Measurements from ENCODE around the gene GRM1. TPM values are rescaled to one million over a fixed set of nuclear protein-coding genes. Genes with fewer than 3 reads are reported as not detected.

The GRM1 gene
- total RNA-seq, 2 experiments from 2014 or later = not detected

DNA sequence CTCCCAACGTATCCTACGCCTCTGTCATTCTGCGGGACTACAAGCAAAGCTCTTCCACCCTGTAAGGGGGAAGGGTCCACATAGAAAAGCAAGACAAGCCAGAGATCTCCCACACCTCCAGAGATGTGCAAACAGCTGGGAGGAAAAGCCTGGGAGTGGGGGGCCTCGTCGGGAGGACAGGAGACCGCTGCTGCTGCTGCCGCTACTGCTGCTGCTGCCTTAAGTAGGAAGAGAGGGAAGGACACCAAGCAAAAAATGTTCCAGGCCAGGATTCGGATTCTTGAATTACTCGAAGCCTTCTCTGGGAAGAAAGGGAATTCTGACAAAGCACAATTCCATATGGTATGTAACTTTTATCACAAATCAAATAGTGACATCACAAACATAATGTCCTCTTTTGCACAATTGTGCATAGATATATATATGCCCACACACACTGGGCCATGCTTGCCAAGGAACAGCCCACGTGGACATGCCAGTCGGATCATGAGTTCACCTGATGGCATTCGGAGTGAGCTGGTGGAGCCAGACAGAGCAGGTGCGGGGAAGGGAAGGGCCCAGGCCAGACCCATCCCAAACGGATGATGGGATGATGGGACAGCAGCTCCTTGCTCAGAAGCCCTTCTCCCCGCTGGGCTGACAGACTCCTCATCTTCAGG, 406.0 kb downstream of the GRM1 start:
- intact Hi-C loops (cut with DNase I, micrococcal nuclease) = no loop called here
- no peaks in the 10 kb centered on the region for H3K36me3 Mint-ChIP-seq (ENCODE audit: low read depth)

DNA sequence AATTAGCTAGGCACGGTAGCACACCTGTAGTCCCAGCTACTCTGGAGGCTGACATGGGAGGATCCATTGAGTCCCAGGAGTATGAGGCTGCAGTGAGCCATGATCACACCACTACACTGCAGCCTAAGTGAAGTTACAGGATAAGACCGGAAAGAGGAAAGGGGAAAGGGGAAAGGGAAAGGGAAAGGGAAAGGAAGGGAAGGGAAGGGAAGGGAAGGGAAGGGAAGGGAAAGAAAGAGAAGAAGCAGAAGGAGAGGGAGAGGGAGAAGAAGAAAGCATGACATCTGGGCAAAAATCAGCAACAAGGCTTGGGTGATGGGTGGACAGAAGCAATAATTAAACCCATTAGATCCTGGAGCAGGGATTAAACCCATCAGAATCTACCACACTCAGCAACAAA, 413.0 kb downstream of the GRM1 start:
- Histone ChIP-seq H3K27ac (ENCODE audit: low read depth in 1 of 2, low read length in 2 of 2) (no peak overlapping the region), H3K9me3 (ENCODE audit: control insufficient read depth in 1 of 2, insufficient read depth in 1 of 2, low read length in 2 of 2) (no peaks in the 10 kb centered on the region), H3K4me3 (ENCODE audit: low read length) (no peak overlapping the region), H3K4me1 (ENCODE audit: insufficient read depth, low read length) (no peaks in the 10 kb centered on the region), H3K36me3 (ENCODE audit: insufficient read depth, low read length) (no peaks in the 10 kb centered on the region), H3K27me3 (ENCODE audit: control insufficient read depth in 1 of 2, insufficient read depth in 2 of 2, low read length in 2 of 2) (no peaks in the 10 kb centered on the region)
- TF ChIP-seq, protein P1, sequence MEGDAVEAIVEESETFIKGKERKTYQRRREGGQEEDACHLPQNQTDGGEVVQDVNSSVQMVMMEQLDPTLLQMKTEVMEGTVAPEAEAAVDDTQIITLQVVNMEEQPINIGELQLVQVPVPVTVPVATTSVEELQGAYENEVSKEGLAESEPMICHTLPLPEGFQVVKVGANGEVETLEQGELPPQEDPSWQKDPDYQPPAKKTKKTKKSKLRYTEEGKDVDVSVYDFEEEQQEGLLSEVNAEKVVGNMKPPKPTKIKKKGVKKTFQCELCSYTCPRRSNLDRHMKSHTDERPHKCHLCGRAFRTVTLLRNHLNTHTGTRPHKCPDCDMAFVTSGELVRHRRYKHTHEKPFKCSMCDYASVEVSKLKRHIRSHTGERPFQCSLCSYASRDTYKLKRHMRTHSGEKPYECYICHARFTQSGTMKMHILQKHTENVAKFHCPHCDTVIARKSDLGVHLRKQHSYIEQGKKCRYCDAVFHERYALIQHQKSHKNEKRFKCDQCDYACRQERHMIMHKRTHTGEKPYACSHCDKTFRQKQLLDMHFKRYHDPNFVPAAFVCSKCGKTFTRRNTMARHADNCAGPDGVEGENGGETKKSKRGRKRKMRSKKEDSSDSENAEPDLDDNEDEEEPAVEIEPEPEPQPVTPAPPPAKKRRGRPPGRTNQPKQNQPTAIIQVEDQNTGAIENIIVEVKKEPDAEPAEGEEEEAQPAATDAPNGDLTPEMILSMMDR (IDR thresholded peaks at IDR 0.05) = no peak
- ATAC-seq (ENCODE audit: poor library complexity) (no peak), DNase-seq (no peak)
- no peak overlapping the region for H3K27ac Mint-ChIP-seq
- no peaks in the 10 kb centered on the region for H3K4me1 Mint-ChIP-seq (ENCODE audit: low read depth)
- ChIA-PET POLR2A (no interaction called here), CTCF (no interaction called here)
- H3K4me3 Mint-ChIP-seq = no peak overlapping the region
- H3K27me3 Mint-ChIP-seq = peaks cover 18% of the 10 kb centered on the region
- intact Hi-C loops (cut with DNase I, micrococcal nuclease) = no loop called here
- no peaks in the 10 kb centered on the region for H3K36me3 Mint-ChIP-seq (ENCODE audit: low read depth)
- H3K9me3 Mint-ChIP-seq = no peaks in the 10 kb centered on the region

More for the DNA sequence above, 406.0 kb downstream of the GRM1 start:
- H3K4me3 Mint-ChIP-seq = no peak overlapping the region
- Histone ChIP-seq H3K9me3 (ENCODE audit: control insufficient read depth in 1 of 2, insufficient read depth in 1 of 2, low read length in 2 of 2) (peaks cover 0 to 11% of the 10 kb centered on the region in 2 experiments), H3K27ac (ENCODE audit: low read depth in 1 of 2, low read length in 2 of 2) (no peak overlapping the region), H3K36me3 (ENCODE audit: insufficient read depth, low read length) (no peaks in the 10 kb centered on the region), H3K27me3 (ENCODE audit: control insufficient read depth in 1 of 2, insufficient read depth in 2 of 2, low read length in 2 of 2) (peaks cover 5 to 10% of the 10 kb centered on the region in 2 experiments), H3K4me1 (ENCODE audit: insufficient read depth, low read length) (no peaks in the 10 kb centered on the region), H3K4me3 (ENCODE audit: low read length) (no peak overlapping the region)
- POLR2A ChIA-PET = no interaction called here
- no peak for ATAC-seq (ENCODE audit: poor library complexity)
- CTCF ChIA-PET = no interaction called here
- no peak for DNase-seq
- no peaks in the 10 kb centered on the region for H3K9me3 Mint-ChIP-seq
- H3K4me1 Mint-ChIP-seq (ENCODE audit: low read depth) = no peaks in the 10 kb centered on the region
- TF ChIP-seq, protein P1 (IDR thresholded peaks at IDR 0.05) = no peak
- peaks cover 47% of the 10 kb centered on the region for H3K27me3 Mint-ChIP-seq
- H3K27ac Mint-ChIP-seq = no peak overlapping the region

DNA sequence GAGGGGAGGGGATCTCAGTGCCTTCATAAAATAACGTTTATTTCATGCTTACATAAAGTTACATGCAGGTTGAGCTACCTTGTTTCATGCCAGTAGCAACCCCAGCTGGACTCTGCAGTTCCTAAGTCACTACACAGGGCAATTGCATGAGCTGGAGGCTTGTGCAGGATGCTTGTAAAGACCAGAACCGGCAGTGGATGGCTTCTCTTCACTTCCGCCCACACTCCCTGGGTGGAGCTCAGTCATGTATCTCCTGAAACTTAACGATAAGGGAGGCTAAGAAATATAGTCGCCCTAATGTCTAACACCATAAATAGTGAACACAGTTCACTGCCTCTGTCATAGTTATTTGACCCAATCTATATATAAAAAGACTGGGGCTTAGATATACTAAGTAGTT, 415.3 kb downstream of the GRM1 start:
- Histone ChIP-seq H3K27ac (ENCODE audit: low read depth in 1 of 2, low read length in 2 of 2) (no peak overlapping the region), H3K9me3 (ENCODE audit: control insufficient read depth in 1 of 2, insufficient read depth in 1 of 2, low read length in 2 of 2) (peaks cover 0 to 6% of the 10 kb centered on the region in 2 experiments), H3K27me3 (ENCODE audit: control insufficient read depth in 1 of 2, insufficient read depth in 2 of 2, low read length in 2 of 2) (no peaks in the 10 kb centered on the region), H3K4me1 (ENCODE audit: insufficient read depth, low read length) (no peaks in the 10 kb centered on the region), H3K36me3 (ENCODE audit: insufficient read depth, low read length) (no peaks in the 10 kb centered on the region), H3K4me3 (ENCODE audit: low read length) (no peak overlapping the region)
- H3K4me1 Mint-ChIP-seq (ENCODE audit: low read depth) = no peaks in the 10 kb centered on the region
- peaks cover 6% of the 10 kb centered on the region for H3K27me3 Mint-ChIP-seq
- no peak overlapping the region for H3K27ac Mint-ChIP-seq
- H3K36me3 Mint-ChIP-seq (ENCODE audit: low read depth) = no peaks in the 10 kb centered on the region
- ChIA-PET POLR2A (no interaction called here), CTCF (no interaction called here)
- no peak overlapping the region for H3K4me3 Mint-ChIP-seq
- intact Hi-C loops (cut with DNase I, micrococcal nuclease) = no loop called here
- peaks cover 7% of the 10 kb centered on the region for H3K9me3 Mint-ChIP-seq
- TF ChIP-seq, protein P1 (IDR thresholded peaks at IDR 0.05) = no peak
- no peak for DNase-seq
- ATAC-seq (ENCODE audit: poor library complexity) = no peak

All from CD4-positive, alpha-beta T cell (primary cell).